ENCODE results near the gene APOL3.
"Not testable (repeated sequence)": the region's sequence is repeated elsewhere in the genome, so short reads cannot be mapped to it uniquely, and the experiment has no call there.

Gene APOL3

DNA sequence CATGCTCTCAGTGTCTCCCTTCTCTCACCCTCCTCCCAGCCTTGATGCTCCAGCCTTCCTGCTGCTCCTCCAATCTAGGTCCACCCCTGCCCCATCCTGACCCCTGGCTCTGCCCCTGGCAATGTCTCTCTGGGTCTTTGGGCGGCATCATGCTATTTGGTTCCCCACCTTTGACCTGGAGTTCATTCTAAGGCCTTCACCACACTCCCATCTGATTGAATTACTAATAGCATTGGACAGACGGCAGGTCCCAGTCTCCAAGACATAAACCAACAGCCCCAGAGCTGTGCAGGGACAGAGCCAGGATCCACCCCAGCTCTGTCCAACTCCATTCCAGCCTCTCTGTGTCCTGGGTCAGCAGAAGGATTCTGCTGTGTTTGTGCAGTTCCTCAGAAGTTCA is 33.8 kb upstream of the APOL3 start:
- no peak for DNase-seq
- intact Hi-C loops (cut with DNase I): loop anchor here (5.0 kb wide), 1 partner anchor 43 kb away; the partner anchor contains the start of gene APOL2

DNA sequence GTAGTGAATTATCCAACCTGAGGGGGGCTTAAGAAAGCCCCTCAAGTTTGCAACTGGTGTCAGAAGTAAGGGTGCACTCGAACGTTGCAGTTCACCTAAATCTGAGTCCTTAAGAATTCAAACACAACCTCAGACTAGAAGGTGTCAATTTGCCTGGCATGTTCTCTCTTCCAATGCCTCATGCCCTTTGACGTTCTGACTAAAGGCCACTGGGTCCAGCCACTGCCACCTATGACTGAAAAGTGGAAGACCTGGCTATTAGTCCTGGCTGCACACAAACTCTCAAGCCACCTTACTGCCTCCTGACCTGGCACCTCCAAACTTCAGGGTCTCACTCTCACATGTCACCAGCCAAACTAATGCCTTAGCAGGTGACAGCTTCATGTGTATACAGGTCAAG is 33.0 kb upstream of the APOL3 start:
- DNase-seq: no peak
- intact Hi-C loops (cut with DNase I): loop anchor here (5.0 kb wide), 1 partner anchor 44 kb away; the partner anchor contains the start of gene APOL2

DNA sequence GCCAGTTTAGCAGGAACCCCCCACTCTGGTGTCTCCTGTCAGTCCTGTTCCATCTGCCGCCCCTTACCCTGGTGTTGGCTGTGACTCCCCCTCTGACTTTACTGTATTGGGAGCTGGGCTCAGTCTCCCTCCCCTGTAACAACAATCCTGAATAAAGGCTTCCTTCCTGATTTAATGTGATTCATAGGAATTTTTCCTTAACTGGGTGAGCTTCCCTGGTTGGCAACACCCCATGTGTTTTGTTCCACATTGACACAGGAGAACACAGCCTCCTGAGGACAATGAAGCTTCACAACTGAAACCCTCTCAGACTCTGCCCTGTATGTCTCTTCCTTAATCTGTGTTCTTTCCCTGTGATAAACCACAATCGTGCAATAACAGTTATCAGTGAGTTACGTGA is 32.6 kb upstream of the APOL3 start:
- DNase-seq: no peak
- intact Hi-C loops (cut with DNase I): loop anchor here (5.0 kb wide), 1 partner anchor 44 kb away; the partner anchor contains the start of gene APOL2

DNA sequence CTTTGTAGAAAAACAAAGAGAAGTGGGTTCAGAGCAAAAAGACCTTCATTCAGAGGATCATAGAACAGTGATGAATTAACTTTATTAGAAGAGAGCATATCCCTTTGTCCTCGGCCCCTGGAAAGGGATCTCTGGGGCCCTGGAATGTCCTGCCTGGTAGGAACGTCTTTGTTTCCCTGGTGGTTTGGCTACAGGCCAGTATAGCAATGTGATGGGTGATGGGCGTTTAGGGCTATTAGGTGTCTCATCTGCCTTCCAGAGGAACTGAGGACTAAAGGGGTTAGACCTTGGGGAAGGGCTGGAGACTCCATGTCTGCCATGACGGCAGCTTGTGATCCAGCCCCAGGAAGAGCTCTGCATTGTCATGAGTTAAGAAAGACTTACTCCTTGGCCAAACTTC is 32.0 kb upstream of the APOL3 start:
- no peak for DNase-seq
- intact Hi-C loops (cut with DNase I): loop anchor here (5.0 kb wide), 1 partner anchor 45 kb away; the partner anchor contains the start of gene APOL2

DNA sequence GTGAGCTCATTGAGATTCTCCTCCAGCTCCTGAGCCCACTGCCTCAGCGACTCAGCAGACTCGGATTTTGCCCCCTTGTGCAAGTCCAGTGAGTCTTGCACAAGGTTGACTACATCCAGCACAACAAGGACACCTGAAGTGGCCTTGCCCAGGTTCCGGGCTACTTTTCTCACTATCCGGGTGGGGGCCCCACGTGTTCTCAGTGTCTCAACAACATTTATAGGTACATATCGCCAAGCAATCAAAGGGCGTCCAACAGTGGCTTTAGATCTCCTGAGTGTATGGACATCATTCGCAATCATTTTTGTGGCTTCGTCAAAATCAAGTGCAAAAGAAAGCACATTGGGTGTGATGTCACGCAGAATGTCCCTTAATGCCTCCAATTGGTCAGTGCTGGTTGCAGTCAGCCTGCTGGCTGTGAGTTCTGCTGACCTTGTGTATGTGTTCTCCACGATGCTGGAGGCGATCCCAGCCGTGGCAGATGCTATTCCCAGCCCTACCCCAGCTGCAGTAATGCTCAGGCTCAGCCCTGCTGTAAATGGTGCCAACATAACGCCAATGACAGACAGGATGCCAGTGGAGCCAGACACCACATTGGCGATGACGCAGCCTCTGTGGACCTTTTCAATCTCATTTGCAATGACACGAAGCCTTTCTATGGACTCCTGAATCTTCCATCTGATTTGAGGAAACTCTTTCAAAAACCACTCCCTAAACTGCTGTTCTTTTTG is 30.7 kb upstream of the APOL3 start:
- intact Hi-C loops (cut with DNase I): loop anchor here (5.0 kb wide), 1 partner anchor 46 kb away; the partner anchor contains the start of gene APOL2
- peak; percentile 75 to 98 (median 84) for DNase-seq

DNA sequence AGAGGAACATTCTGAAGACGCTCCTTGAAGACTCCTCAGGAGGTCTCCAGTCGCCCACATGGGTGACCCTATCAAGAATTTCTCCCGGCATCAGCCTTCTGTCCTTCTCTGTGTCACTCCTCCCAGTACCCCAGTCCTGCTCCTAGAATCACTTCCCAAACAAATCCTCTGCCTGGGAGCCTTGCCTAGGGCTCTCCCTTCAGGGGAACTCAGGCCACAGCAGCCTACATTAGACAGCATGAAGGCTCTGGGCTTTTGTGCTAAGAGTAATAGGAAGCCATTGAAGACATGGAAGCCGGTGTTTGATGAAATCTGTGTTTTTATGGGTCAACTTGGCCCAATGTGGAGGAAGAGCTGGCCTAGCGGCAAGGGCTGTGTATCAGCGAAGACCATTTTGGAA is 27.3 kb upstream of the APOL3 start:
- DNase-seq; intact Hi-C loops (cut with DNase I): not testable (repeated sequence)

DNA sequence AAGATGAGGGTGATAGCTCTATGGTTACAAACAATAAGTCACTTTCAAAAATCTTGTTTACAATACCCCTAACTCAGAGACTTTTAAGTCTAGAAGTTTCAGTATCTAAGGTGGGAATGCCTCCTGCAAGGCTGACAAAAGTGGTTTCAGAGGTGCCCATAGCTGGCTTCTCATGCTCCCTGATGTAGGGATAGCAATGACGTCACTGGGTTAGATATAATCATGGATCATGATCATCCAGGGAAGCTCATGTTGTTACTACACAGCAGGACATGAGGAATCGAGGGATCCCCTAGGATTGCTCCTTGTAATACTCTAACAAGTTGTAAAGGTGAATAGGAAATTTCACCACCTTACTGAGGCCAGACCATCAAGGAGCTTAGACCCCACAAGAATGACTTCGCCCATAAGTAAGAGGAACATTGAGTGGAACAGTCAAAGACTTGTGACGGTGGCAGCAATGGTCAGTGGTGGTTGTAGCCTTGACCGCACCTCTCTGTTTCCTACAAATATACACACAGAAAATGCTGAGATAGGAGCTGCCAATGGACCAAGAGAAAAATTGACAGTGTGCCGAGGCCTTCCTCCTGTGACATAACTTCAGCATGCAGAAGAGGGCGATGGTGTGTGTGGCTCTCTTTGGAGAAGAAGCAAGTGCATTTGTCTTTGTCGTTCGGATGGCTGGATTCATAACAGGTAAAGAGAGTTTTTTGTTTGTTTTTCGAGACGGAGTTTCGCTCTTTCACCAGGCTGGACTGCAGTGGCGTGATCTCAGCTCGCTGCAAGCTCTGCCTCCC is 25.5 kb upstream of the APOL3 start:
- intact Hi-C loops (cut with DNase I): no loop called here
- DNase-seq: no peak

DNA sequence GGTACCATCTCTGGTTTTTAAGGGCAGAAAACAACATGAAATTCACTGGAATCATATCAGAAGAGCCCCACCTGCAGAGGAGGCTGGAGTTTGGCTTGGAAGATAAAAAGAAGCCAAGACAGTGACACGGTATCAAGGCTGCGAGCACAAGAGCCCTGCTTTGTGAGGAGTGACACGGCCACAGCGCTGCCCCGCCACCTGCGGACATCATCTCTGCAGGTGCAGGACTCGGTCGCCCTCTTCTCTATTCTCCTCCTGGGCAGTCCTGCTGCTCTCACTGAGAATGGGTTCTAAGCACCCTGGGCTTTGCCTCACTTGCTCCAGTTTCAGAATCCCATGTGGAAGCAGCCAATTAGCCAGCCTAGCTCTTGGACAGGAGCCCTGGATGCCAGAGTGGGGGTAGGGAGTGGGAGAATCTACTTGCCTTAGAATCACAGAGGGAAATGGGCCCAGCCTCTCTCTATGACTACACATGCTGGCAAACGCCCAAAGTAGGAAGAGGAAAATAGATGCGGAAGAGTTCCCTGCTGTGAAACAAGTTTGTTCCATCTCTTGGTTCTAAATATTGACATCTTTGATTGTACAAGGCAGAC is 24.0 kb upstream of the APOL3 start:
- DNase-seq: peak; percentile 24 to 92 (median 61)
- intact Hi-C loops (cut with DNase I): no loop called here

DNA sequence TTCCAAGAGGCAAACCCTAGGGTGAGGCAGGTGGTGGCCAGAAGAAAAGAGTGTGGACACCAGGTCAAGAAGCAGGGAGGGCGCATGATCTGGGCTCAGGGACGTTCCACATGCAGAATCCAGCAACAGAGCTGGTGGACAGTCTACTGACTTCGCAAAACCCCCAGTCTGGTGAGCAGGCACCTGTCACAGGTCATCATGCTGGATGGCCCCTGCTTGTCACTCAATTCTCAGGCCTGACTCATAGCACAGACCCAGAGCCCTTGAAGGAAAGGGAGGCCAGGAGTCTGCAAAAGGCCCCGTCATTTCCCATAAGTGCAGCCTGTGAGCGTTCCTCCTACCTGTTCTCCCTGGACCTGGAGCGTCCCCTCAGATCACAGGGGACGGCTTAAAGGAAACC is 22.9 kb upstream of the APOL3 start:
- no peak for DNase-seq
- intact Hi-C loops (cut with DNase I): no loop called here

DNA sequence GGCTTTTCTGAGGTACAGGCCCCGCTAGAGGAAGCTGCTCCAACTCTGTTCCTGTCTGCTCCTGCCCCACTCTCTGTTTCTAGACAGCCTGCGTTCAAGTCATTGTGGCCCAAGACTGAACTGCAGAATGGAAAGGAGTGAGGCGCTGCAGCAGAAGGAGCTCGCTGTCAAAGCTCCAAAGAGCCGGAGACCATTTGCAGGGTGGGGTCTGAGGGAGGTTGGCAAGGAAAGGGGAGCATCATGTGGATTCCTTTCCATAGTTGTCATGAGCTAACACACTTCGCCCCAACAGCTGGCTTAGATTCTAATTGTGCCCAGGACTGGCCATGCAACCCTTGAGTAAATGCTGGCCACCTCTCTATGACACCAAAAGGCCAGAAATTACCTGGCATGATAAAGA is 22.3 kb upstream of the APOL3 start:
- intact Hi-C loops (cut with DNase I): no loop called here
- DNase-seq: no peak

DNA sequence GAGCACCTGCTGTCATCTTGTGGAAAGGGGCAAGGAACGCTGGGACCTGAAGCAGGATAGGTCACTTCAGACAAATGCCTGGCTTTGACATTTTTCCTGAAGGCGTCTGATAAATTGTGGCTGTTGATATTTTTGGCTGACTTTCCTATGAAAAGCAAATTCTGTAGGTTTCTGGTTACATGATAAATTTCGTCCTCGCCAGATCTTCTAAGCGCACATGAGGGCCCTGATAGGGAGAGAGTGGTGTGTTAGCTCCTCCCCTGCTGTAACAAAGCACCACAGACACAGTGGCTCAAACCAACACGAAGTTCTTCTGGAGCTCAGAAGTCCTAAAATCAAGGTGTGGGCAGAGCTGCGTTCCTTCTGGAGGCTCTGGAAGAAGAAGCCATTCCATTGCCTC is 21.5 kb upstream of the APOL3 start:
- no peak for DNase-seq
- intact Hi-C loops (cut with DNase I): no loop called here

DNA sequence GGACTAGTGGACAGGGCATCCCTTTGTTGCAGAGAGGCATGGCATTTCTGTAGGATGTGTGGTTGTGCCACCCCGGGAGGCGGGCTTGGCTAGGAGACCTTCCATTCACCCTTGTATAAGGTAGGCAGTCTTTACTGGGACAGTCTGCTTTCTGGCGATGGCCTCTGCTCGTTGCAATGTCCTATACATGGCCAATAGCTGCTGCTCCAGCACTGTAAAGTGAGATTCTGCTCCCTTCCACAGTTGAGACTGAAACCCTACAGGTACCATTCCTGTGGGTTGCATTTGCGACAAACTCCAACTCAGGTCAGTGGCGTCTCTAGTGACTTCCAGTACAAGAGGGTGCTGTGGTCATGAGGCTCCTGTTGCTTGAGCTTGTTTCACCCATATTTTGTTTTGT is 20.4 kb upstream of the APOL3 start:
- no peak for DNase-seq
- intact Hi-C loops (cut with DNase I): loop anchor here (2.0 kb wide), 1 partner anchor 36 kb away; no protein-coding TSS in a partner anchor

DNA sequence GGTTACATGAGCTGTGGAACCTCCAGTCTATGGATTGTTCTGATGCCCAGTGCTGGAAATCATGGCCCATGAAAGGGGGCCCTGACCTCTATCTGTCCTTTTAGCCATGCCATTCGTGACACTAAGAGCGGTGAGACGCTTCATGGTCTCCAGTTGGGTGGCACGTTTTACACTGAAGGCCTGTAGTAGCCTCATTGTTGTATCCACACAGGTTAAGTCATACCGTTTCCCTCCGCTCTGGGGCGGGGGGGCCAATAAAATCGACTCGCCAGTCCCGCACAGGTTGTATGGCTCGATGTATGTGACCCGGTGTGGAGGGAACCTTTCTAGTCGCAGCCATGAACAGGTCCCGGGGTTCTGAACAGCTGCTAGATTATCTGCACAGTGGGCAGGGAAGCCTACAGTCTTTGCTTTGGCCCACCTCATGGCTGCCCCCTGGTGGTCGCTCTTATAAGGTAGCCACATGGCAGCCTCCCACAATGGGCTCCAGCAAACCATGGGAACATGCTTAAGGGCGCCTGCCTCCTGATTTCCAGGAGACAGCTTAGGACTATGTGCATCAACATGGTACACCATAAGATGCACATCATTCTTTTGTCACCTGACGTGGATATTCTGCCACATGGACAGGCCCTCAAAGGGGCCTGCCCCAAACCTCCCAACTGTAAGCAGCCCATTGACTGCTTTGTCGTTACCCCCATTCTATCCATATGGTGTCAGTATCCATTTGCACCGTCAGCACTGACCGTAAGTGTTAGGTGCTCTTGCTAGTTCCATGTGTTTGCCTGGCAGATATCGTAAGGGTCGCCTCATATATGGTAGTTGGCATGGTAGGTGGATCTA is 19.7 kb upstream of the APOL3 start:
- peak in 9 of 10 donors; percentile 48 to 92 (median 78) for DNase-seq
- intact Hi-C loops (cut with DNase I): loop anchor here (2.0 kb wide), 1 partner anchor 35 kb away; no protein-coding TSS in a partner anchor

DNA sequence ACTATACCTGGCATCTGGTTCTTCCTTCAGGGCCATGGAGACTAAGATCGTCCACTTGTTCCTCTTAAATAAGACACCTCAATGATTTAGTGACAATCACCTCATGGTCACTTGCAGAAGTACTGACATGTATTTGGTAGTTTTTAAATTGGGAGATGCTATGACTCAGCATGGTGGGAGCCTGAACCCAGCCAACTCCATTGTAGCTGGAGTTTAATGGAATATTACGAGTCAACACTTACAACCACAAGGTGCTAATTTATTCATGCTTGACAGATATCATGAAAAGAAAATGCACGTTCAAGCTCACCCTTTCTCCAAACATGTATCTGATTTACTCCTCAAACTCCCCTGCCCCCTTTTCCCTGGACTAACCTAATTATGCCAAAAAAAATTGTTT is 16.6 kb upstream of the APOL3 start:
- intact Hi-C loops (cut with DNase I): no loop called here
- DNase-seq: no peak

DNA sequence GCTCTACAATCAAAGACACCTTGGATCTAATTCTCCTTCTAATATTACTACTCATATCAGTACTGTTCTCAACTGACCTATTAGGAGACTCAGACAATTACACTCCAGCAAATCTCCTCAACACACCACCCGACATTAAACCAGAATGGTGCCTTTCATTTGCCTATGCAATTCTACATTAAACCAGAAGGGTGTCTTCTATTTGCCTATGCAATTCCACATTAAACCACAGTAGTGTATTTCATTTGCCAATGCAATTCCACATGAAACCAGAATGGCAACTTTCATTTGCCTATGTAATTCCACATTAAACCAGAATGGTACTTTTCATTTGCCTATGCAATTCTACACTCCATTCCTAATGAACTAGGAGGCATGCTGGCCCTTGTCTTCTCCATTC is 15.3 kb upstream of the APOL3 start:
- no peak for DNase-seq
- intact Hi-C loops (cut with DNase I): no loop called here

DNA sequence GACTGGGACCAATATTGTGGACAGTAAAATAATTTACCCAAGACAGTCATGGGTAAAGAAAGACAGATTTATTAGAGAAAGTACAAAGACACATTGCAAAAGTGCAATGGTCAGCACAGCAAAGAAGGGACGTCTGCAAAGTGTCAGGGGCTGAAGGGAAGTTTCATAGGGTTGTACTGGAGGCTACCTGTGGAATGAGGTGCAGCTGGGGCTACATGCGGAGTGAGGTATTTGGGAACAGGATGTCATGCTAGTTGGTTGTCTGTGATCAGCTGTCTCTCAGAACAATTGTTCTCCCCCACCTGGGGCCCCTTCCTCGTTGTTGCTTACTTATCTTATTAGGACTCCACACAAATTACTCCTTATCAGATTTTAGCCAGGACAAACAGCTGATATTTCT is 11.4 kb upstream of the APOL3 start:
- intact Hi-C loops (cut with DNase I): no loop called here
- DNase-seq: no peak

DNA sequence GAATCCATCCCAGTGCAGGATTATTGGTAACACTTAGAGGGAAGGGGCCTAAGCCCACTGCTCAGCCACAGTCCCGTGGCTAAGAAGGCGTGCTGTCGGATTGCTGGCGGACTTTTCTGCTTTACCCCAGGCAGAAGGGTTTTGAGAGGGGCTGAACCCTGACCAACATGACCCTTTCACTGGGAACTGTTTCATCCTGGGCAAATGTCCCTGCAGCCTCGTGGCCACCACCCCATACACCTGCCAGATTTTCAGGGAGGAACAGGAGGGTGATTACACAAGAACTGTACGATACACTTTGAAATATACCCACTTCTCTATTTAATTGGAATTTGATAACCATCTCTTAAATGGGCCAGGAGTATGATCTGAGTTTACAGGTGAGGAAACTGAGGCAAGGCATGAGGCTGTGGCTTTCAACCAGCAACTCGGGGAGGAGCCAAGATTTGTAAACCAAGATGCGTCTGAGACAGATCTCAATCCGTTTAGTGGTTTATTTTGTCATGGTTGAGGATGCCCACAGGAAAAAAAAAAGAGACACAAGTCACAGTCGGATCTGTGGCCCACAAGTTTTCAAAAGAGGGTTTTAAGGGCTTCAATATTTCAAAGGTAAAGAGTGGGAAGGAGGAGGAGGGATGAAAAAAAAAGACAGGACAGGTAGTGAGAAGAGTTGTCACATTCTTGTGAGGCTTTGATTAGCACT is 6.1 kb upstream of the APOL3 start:
- intact Hi-C loops (cut with DNase I): no loop called here
- DNase-seq: no peak

DNA sequence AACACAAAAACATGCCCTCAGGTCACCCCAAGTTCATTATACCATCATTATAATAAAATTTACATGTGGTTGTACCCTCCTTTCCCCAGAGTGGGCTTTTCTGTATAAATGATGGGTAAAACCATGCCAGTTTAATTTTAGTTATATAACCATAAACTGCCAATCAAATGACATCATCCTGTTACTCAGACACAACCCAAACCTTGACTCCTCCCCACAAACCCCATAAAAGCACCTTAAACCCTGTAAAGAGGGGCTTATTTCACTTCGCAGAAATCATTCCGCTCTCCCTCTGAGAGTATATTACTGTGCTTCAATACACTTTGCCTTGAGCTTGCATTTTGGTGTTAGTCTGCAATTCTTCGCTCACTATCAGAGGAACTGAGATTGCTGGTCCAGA is 5.5 kb upstream of the APOL3 start:
- DNase-seq: no peak
- intact Hi-C loops (cut with DNase I): no loop called here

DNA sequence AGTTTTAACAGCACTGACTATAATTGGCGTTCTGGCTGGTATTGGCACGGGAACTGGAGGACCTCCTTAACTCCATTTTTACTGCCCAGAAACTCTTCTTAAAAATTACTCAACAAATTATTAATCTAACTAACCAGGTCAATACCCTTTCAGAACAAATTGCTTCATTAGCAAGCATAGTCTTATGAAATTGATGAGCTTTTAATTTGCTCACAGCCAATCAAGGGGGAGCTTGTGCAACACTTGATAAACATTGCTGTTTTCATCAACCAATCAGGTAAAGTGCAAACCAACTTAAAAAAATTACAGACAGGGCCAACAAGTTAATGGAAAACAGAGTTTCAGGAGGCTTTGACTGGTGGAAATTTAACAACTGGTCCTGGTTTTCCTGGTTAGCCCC is 4.6 kb upstream of the APOL3 start:
- DNase-seq: no peak
- intact Hi-C loops (cut with DNase I): no loop called here

DNA sequence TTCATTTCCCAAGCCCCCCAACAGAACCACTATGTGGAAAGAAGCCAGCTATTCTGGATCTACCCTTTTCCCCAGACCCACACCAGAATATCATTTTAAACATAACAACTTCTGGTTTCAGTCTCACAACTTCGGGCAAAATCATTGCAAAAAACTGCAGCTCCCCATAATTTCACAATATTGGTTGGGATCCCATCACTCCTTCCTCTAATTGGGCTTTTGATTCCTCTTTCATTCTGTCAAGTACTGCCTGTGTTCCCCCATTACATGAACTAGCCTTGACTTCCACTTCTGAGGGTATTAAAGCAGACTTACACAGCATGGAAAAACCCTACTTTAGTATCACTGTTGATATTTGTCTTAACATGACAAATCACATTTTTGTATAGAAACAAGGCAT is 4.1 kb upstream of the APOL3 start:
- no peak for DNase-seq
- intact Hi-C loops (cut with DNase I): no loop called here
